Esophagus muscularis mucosa (tissue), 4 donors: ENCODE data around the gene AP3D1. TPM values are rescaled to one million over a fixed set of nuclear protein-coding genes. Genes with fewer than 3 reads are reported as not detected.

Experiments used
- DNase-seq: peaks from one replicate; pipeline ENCODE4 v3.0.0-alpha.2; 2017; ENCODE audit errors: extremely low spot score
- H3K27ac ChIP-seq, 4 donors: fragments of 200-600 bp; sonication (generic); replicated peaks in 1 of 4; 1 replicate in 3 of 4; 2 replicates in 1 of 4; pipeline ENCODE4 v1.5.1; 2016 to 2019; ENCODE audit warnings: mild to moderate bottlenecking in 1 of 4
- H3K27me3 ChIP-seq, 4 donors: fragments of 200-600 bp; sonication (generic); one replicate each; pipeline versions ENCODE4 v1.5.1 to v1.6.0; 2016 to 2019
- H3K36me3 ChIP-seq, 4 donors: fragments of 200-600 bp; sonication (generic); one replicate each; pipeline ENCODE4 v1.5.1; 2016 to 2019
- H3K4me1 ChIP-seq, 4 donors: fragments of 200-600 bp; sonication (generic); one replicate each; pipeline ENCODE4 v1.5.1; 2016 to 2019
- H3K4me3 ChIP-seq, 4 donors: fragments of 200-600 bp; sonication (generic); 1 replicate in 2 of 4; 2 replicates in 2 of 4; pipeline ENCODE4 v1.5.1; 2016 to 2019; ENCODE audit warnings: mild to moderate bottlenecking in 4 of 4, moderate library complexity in 1 of 4
- H3K9me3 ChIP-seq, 4 donors: fragments of 200-600 bp; sonication (generic); 1 replicate in 3 of 4; 2 replicates in 1 of 4; pipeline ENCODE4 v1.5.1; 2016 to 2019
- EP300 ChIP-seq: sonication (generic); formaldehyde crosslinking; IDR thresholded peaks from one replicate; pipeline ENCODE4 v1.6.1; 2017; ENCODE audit warnings: antibody characterized with exemption
- POLR2A ChIP-seq: fragments of 450-650 bp; IDR thresholded peaks from one replicate; pipeline ENCODE4 v1.6.1; 2017; ENCODE audit warnings: antibody characterized with exemption, moderate library complexity, mild to moderate bottlenecking, low read depth
- POLR2AphosphoS5 ChIP-seq, 2 donors: sonication (generic); formaldehyde crosslinking; IDR thresholded peaks; one replicate each; pipeline ENCODE4 v1.6.1; 2017; ENCODE audit warnings: antibody characterized with exemption in 2 of 2
- WGBS: methylation state at CpG from one replicate; pipeline ENCODE4 v1.1.5; 2018; 5-methylcytosine and 5-hydroxymethylcytosine counted together
- intact Hi-C: fragments of 100-400 bp; cut with DNase I; formaldehyde crosslinking; loops from one replicate; pipeline ENCODE4 v1.15.1; 2023
- total RNA-seq, 4 donors: library from RNA; depleted of rRNA; stranded (reverse); fragments of >200 nt; gene quantifications; one replicate each; pipeline versions ENCODE4 v1.1.0 to v1.2.1, GENCODE V29; 2016
- TF ChIP-seq, protein P1 (sequence below), 3 experiments: fragments of 200-600 bp in 2 of 3; fragments of 450-650 bp in 1 of 3; sonication (generic) in 2 of 3; IDR thresholded peaks; one replicate each; pipeline ENCODE4 v1.5.1; 2017 to 2019; ENCODE audit warnings: antibody characterized with exemption in 3 of 3, mild to moderate bottlenecking in 2 of 3, moderate library complexity in 1 of 3

AP3D1 gene
- total RNA-seq, 4 donors from 2014 or later: 76.0 to 156 (median 93.7) TPM

DNA sequence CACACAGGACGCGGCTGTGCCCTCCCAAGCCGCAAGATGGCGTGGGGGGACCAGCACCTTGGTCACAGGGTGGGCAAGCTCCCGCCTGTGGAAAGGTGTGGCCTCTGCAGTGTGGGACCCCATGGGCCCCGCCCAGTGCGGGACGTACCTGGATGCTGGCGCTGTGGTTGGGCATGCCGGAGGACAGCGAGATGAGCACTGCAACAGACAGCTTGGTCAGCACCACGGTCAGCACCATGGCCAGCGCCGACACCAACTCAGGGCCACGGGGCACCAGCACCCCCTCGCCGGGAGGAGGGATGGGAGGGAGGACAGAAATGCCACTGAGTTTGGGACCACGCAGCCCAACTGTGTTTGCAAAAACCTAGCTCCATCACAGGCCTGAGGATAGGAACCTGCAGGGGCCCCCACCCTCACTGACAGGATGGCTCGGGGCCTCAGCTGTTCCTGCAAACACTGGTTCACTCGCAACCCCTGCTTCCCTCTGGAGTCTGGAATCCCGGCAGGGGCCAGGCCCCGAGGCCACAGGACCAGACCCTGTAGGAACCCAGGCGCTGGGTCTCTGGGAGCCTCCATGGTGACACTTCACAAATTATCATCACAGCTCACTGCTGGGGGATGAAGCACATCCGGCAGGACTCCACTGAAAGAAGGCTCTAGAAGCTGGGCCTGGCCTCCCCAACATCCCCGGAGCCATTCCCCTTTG, 27.5 kb downstream of the AP3D1 start:
- TF ChIP-seq, protein P1, sequence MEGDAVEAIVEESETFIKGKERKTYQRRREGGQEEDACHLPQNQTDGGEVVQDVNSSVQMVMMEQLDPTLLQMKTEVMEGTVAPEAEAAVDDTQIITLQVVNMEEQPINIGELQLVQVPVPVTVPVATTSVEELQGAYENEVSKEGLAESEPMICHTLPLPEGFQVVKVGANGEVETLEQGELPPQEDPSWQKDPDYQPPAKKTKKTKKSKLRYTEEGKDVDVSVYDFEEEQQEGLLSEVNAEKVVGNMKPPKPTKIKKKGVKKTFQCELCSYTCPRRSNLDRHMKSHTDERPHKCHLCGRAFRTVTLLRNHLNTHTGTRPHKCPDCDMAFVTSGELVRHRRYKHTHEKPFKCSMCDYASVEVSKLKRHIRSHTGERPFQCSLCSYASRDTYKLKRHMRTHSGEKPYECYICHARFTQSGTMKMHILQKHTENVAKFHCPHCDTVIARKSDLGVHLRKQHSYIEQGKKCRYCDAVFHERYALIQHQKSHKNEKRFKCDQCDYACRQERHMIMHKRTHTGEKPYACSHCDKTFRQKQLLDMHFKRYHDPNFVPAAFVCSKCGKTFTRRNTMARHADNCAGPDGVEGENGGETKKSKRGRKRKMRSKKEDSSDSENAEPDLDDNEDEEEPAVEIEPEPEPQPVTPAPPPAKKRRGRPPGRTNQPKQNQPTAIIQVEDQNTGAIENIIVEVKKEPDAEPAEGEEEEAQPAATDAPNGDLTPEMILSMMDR (IDR thresholded peaks at IDR 0.05): no peak
- no peak for TF ChIP-seq EP300
- TF ChIP-seq POLR2AphosphoS5 (IDR thresholded peaks at IDR 0.05): no peak
- no peak for TF ChIP-seq POLR2A
- no peak for DNase-seq
- WGBS: 97% methylated on average over 18 of the region's 25 CpGs
- no peak overlapping the region for H3K27ac ChIP-seq
- intact Hi-C loops: no loop called here
- no peaks in the 10 kb centered on the region for H3K27me3 ChIP-seq
- no peak overlapping the region for H3K4me3 ChIP-seq
- H3K4me1 ChIP-seq: peaks cover 0 to 6% (median 0%) of the 10 kb centered on the region in 4 donors
- H3K9me3 ChIP-seq: no peaks in the 10 kb centered on the region
- peaks cover 65 to 96% (median 89%) of the 10 kb centered on the region in 4 donors for H3K36me3 ChIP-seq

DNA sequence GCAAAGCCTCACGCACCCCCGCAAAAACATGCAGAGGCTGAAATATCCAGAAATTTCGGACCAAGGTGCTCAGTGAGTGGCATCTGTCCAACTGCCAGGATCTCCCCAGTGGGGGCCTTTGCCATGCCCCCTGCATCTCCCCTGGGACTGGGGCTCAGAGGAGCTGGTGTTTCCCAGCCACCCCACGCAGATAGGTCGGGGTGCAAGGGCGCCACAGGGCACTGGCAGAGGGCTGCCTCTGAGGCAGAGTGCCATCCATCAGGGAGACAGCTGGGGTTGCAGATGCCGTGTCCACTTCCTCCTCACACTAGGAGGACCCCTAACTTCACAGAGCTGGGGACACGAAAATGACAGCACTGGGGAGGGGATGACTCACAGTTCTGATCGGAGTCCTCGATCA, 28.4 kb downstream of the AP3D1 start:
- Histone ChIP-seq H3K4me3 (no peak overlapping the region), H3K27me3 (no peaks in the 10 kb centered on the region), H3K27ac (no peak overlapping the region), H3K36me3 (peaks cover 73 to 100% (median 94%) of the 10 kb centered on the region in 4 donors), H3K9me3 (no peaks in the 10 kb centered on the region), H3K4me1 (peaks cover 0 to 6% (median 0%) of the 10 kb centered on the region in 4 donors)
- no peak for DNase-seq
- intact Hi-C loops: no loop called here
- WGBS: 91% methylated on average over 10 of the region's 10 CpGs
- no peak for TF ChIP-seq POLR2AphosphoS5 (IDR thresholded peaks at IDR 0.05)
- no peak for TF ChIP-seq POLR2A
- no peak for TF ChIP-seq EP300
- TF ChIP-seq, protein P1 (IDR thresholded peaks at IDR 0.05): no peak

DNA sequence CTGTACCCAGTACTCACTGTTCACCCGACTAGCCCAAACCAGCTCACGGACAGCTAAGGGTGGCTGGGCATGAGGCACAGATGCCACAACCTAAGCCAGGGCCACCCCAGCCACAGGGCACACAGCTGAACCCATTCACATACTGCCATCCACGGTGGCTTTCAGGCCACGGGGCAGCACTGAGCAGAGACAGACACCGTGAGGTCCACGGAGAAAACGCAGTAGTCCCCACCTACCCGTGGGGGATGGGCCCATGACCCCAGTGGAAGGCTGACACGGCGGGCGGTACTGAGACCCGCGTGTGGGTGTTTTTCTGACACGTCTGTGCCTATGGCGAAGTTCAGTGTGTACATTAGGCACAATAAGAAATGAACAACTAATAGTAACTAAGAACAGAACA, 29.1 kb downstream of the AP3D1 start:
- TF ChIP-seq, protein P1 (IDR thresholded peaks at IDR 0.05): no peak
- TF ChIP-seq POLR2A (no peak), POLR2AphosphoS5 (IDR thresholded peaks at IDR 0.05) (no peak), EP300 (no peak)
- DNase-seq: no peak
- WGBS: 92% methylated on average over 11 of the region's 15 CpGs
- intact Hi-C loops: no loop called here
- Histone ChIP-seq H3K4me3 (no peak overlapping the region), H3K27me3 (no peaks in the 10 kb centered on the region), H3K27ac (no peak overlapping the region), H3K36me3 (peaks cover 81 to 100% (median 94%) of the 10 kb centered on the region in 4 donors), H3K9me3 (no peaks in the 10 kb centered on the region), H3K4me1 (peaks cover 0 to 2% (median 0%) of the 10 kb centered on the region in 4 donors)

DNA sequence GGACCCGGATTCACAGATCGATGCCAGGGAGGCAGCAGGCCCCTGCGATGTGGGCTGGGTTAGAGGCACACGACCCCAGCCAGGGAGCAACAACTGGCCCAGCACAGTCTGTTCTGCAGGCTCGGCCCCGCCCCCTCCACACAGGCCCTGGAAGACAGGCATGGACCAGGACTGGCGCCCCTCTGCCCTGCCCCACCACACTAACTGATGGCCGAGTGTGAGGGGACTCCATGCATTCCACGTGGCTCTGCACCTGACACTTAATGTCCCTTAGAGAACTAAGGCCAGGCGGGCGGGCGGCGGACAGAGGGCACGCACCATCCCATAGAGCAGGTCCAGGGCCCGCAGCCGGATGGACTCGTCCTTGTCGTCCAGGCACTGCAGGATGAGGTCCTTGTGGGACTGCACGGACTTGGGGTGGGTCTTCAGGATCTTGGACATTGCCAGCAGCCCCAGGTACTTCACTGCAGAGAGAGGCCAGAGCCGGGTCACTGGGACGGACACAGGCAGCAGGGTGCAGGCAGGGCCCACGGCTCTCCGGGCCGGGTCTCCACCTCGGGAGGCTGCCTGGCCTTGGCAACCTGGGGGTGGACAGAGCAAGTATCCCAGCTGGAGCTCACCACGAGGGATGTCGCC, 29.8 kb downstream of the AP3D1 start:
- no peak overlapping the region for H3K27ac ChIP-seq
- H3K4me3 ChIP-seq: no peak overlapping the region
- intact Hi-C loops: no loop called here
- H3K4me1 ChIP-seq: no peaks in the 10 kb centered on the region
- no peak for DNase-seq
- no peaks in the 10 kb centered on the region for H3K9me3 ChIP-seq
- WGBS: 88% methylated on average over 21 of the region's 27 CpGs
- H3K27me3 ChIP-seq: no peaks in the 10 kb centered on the region
- TF ChIP-seq EP300: no peak
- TF ChIP-seq POLR2A: no peak
- TF ChIP-seq POLR2AphosphoS5 (IDR thresholded peaks at IDR 0.05): no peak
- TF ChIP-seq, protein P1 (IDR thresholded peaks at IDR 0.05): no peak
- peaks cover 82 to 100% (median 94%) of the 10 kb centered on the region in 4 donors for H3K36me3 ChIP-seq
